GM18867 (cell line): Measurements from ENCODE around the gene WDR20.
"Not testable (repeated sequence)": the region's sequence is repeated elsewhere in the genome, so short reads cannot be mapped to it uniquely, and the experiment has no call there.

ENCODE experiments used
- ATAC-seq: cut with Tn5 transposase; IDR thresholded peaks from one replicate; pipeline ENCODE4 v1.9.1; 2021; ENCODE audit warnings: mild to moderate bottlenecking, moderate library complexity; ENCODE audit not compliant: unreplicated experiment

Gene WDR20

GRCh38 chr14:102126807-102127455, 12.8 kb upstream of the WDR20 start:
- no peak for ATAC-seq

- no peak for ATAC-seq
Observed at GRCh38 chr14:102131741-102132140, 8.0 kb upstream of the WDR20 start.

- ATAC-seq, result not testable (repeated sequence)
Observed at GRCh38 chr14:102134021-102134420, 5.7 kb upstream of the WDR20 start.

- ATAC-seq, result not testable (repeated sequence)
Observed at GRCh38 chr14:102134719-102135118, 5.0 kb upstream of the WDR20 start.

- ATAC-seq, result not testable (repeated sequence)
Observed at GRCh38 chr14:102135456-102135855, 4.2 kb upstream of the WDR20 start.

GRCh38 chr14:102138535-102138934, 1.2 kb upstream of the WDR20 start:
- no peak for ATAC-seq

GRCh38 chr14:102138961-102139285, 774 bp upstream of the WDR20 start:
- no peak for ATAC-seq

- ATAC-seq, result peak; percentile 22
Observed at GRCh38 chr14:102140027-102140749, 491 bp downstream of the WDR20 start.

- ATAC-seq, result no peak
Observed at GRCh38 chr14:102140750-102141145, 1.1 kb downstream of the WDR20 start.

- no peak for ATAC-seq
Observed at GRCh38 chr14:102141797-102142196, 2.1 kb downstream of the WDR20 start.

- ATAC-seq, result no peak
Observed at GRCh38 chr14:102144914-102145313, 5.2 kb downstream of the WDR20 start.

GRCh38 chr14:102145395-102145794, 5.7 kb downstream of the WDR20 start:
- no peak for ATAC-seq

- no peak for ATAC-seq
Observed at GRCh38 chr14:102146423-102146822, 6.7 kb downstream of the WDR20 start.

- no peak for ATAC-seq
Observed at GRCh38 chr14:102150083-102150482, 10.4 kb downstream of the WDR20 start.

- ATAC-seq, result no peak
Observed at GRCh38 chr14:102150744-102151143, 11.0 kb downstream of the WDR20 start.

GRCh38 chr14:102151411-102151810, 11.7 kb downstream of the WDR20 start:
- ATAC-seq, result not testable (repeated sequence)

- no peak for ATAC-seq
Observed at GRCh38 chr14:102154121-102154520, 14.4 kb downstream of the WDR20 start.

- ATAC-seq, result no peak
Observed at GRCh38 chr14:102154821-102155549, 15.3 kb downstream of the WDR20 start.

- ATAC-seq, result no peak
Observed at GRCh38 chr14:102157346-102157745, 17.6 kb downstream of the WDR20 start.

- no peak for ATAC-seq
Observed at GRCh38 chr14:102158797-102159196, 19.1 kb downstream of the WDR20 start.

GRCh38 chr14:102159841-102160240, 20.1 kb downstream of the WDR20 start:
- ATAC-seq, result no peak

- no peak for ATAC-seq
Observed at GRCh38 chr14:102162487-102162886, 22.8 kb downstream of the WDR20 start.
